Activated T-cell treated with anti-CD3 and anti-CD28 coated beads, Interleukin-2, amount 50 U/mL, for 24 hours (primary cell): Measurements from ENCODE around the gene ISL2.

Source experiments
- DNase-seq: peaks from one replicate; pipeline ENCODE4 v3.0.0-alpha.2; 2020
- H3K27ac Mint-ChIP-seq: 2 replicates; pipeline ENCODE4 v1.8.0; 2020; ENCODE audit warnings: mild to moderate bottlenecking, mixed read lengths
- H3K27me3 Mint-ChIP-seq: 2 replicates; pipeline ENCODE4 v1.8.0; 2020; ENCODE audit warnings: mixed read lengths
- H3K36me3 Mint-ChIP-seq: 2 replicates; pipeline ENCODE4 v1.8.0; 2020; ENCODE audit warnings: low read depth, mixed read lengths
- H3K4me1 Mint-ChIP-seq: 2 replicates; pipeline ENCODE4 v1.8.0; 2020; ENCODE audit warnings: low read depth, mixed read lengths
- H3K4me3 Mint-ChIP-seq: 2 replicates; pipeline ENCODE4 v1.8.0; 2020; ENCODE audit warnings: mild to moderate bottlenecking, moderate library complexity, mixed read lengths
- H3K9me3 Mint-ChIP-seq: 2 replicates; pipeline ENCODE4 v1.8.0; 2020; ENCODE audit warnings: mixed read lengths

ISL2 gene

GRCh38 chr15:76391309-76391708 is 54.7 kb downstream of the ISL2 start:
- no peaks in the 10 kb centered on the region for H3K4me1 Mint-ChIP-seq
- H3K36me3 Mint-ChIP-seq = peaks cover 6% of the 10 kb centered on the region
- no peak for DNase-seq
- H3K4me3 Mint-ChIP-seq = no peak overlapping the region
- no peaks in the 10 kb centered on the region for H3K27me3 Mint-ChIP-seq
- no peaks in the 10 kb centered on the region for H3K9me3 Mint-ChIP-seq
- no peak overlapping the region for H3K27ac Mint-ChIP-seq

- no peak for DNase-seq
- Mint-ChIP-seq H3K27me3 (no peaks in the 10 kb centered on the region), H3K36me3 (peaks cover 6% of the 10 kb centered on the region), H3K9me3 (no peaks in the 10 kb centered on the region), H3K4me3 (no peak overlapping the region), H3K4me1 (no peaks in the 10 kb centered on the region), H3K27ac (no peak overlapping the region)
These were observed 55.3 kb downstream of the ISL2 start for GRCh38 chr15:76391847-76392246.
